K562 (cell line): ENCODE results near the gene HNRNPM. TPM values are rescaled to one million over a fixed set of nuclear protein-coding genes. Genes with fewer than 3 reads are reported as not detected.

ENCODE experiments used
- BCL6 ChIP-seq: fragments of 250-450 bp; sonication (Bioruptor Pico); IDR thresholded peaks from 2 replicates; pipeline ENCODE4 v1.4.0; 2020
- BRCA1 ChIP-seq, 2 experiments: fragments of 450-650 bp in 1 of 2; sonication (generic) in 1 of 2; formaldehyde crosslinking in 1 of 2; IDR thresholded peaks; 2 replicates each; pipeline versions ENCODE4 v1.5.0 to v1.6.1; 2017 to 2020; ENCODE audit warnings: mild to moderate bottlenecking in 1 of 2, missing genetic modification reagents in 1 of 2
- CCNT2 ChIP-seq: IDR thresholded peaks from 2 replicates; pipeline ENCODE4 v1.6.1; 2011; ENCODE audit warnings: borderline replicate concordance, low read depth, mild to moderate bottlenecking, moderate library complexity, mixed read lengths, low read length; ENCODE audit not compliant: insufficient read length; ENCODE audit errors: extremely low read depth
- CHD2 ChIP-seq: IDR thresholded peaks from 2 replicates; pipeline ENCODE4 v1.6.1; 2011; ENCODE audit warnings: low read depth, low read length
- CXXC5 ChIP-seq: fragments of 250-450 bp; sonication (Bioruptor Pico); IDR thresholded peaks from 2 replicates; pipeline ENCODE4 v1.8.0; 2022; ENCODE audit warnings: inconsistent platforms, mild to moderate bottlenecking, moderate library complexity
- ETV1 ChIP-seq: fragments of 450-650 bp; conservative IDR thresholded peaks from 2 replicates; pipeline ENCODE4 v1.6.1; 2016; ENCODE audit warnings: missing genetic modification characterization, control low read depth, low read depth, missing compliant biosample characterization
- FOXA3 ChIP-seq, 2 experiments: fragments of 450-650 bp in 1 of 2; sonication (generic) in 1 of 2; formaldehyde crosslinking; IDR thresholded peaks in 1 of 2; conservative IDR thresholded peaks in 1 of 2; 2 replicates each; pipeline versions ENCODE4 v1.4.0 to v1.8.0; 2020 to 2022; ENCODE audit warnings: mild to moderate bottlenecking in 2 of 2, missing genetic modification reagents in 1 of 2
- FOXK2 ChIP-seq, 2 experiments: fragments of 450-650 bp; IDR thresholded peaks in 1 of 2; conservative IDR thresholded peaks in 1 of 2; 2 replicates each; pipeline ENCODE4 v1.6.1; 2016; ENCODE audit warnings: low read depth in 2 of 2, mild to moderate bottlenecking in 1 of 2
- HNRNPUL1 ChIP-seq: fragments of 200-400 bp; formaldehyde crosslinking; IDR thresholded peaks from 2 replicates; pipeline ENCODE4 v1.6.1; 2017; ENCODE audit warnings: low read length
- MBD2 ChIP-seq: sonication (generic); IDR thresholded peaks from 2 replicates; pipeline ENCODE4 v1.6.1; 2016; ENCODE audit warnings: low read depth, borderline replicate concordance
- MCM3 ChIP-seq: fragments of 450-650 bp; IDR thresholded peaks from 2 replicates; pipeline ENCODE4 v1.6.1; 2016
- MED1 ChIP-seq: sonication (generic); formaldehyde crosslinking; IDR thresholded peaks from 2 replicates; pipeline ENCODE4 v1.8.1; 2023; ENCODE audit warnings: missing genetic modification reagents, borderline replicate concordance
- MEIS2 ChIP-seq: fragments of 450-650 bp; IDR thresholded peaks from 2 replicates; pipeline ENCODE4 v1.6.1; 2014; ENCODE audit warnings: mild to moderate bottlenecking; ENCODE audit not compliant: partially characterized antibody
- MYC ChIP-seq, 2 experiments: fragments of 250-450 bp in 1 of 2; sonication (Bioruptor Pico) in 1 of 2; IDR thresholded peaks; 2 replicates each; pipeline versions ENCODE4 v1.5.1 to v1.6.1; 2012 to 2021; ENCODE audit warnings: low read depth in 2 of 2, borderline replicate concordance in 1 of 2, improper control_type of control experiment in 1 of 2, low read length in 1 of 2, mild to moderate bottlenecking in 1 of 2, moderate library complexity in 1 of 2
- NONO ChIP-seq, 2 experiments: fragments of 200-400 bp in 1 of 2; fragments of 450-650 bp in 1 of 2; formaldehyde crosslinking in 1 of 2; IDR thresholded peaks; 2 replicates each; pipeline ENCODE4 v1.6.1; 2017; ENCODE audit warnings: low read depth in 2 of 2, mild to moderate bottlenecking in 2 of 2, moderate library complexity in 2 of 2, low read length in 1 of 2
- NUFIP1 ChIP-seq: fragments of 450-650 bp; IDR thresholded peaks from 2 replicates; pipeline ENCODE4 v1.6.1; 2018; ENCODE audit not compliant: partially characterized antibody
- OTX1 ChIP-seq: fragments of 450-650 bp; formaldehyde crosslinking; IDR thresholded peaks from 2 replicates; pipeline ENCODE4 v1.4.0; 2022; ENCODE audit warnings: mild to moderate bottlenecking
- PHF21A ChIP-seq: fragments of 450-650 bp; IDR thresholded peaks from 2 replicates; pipeline ENCODE4 v1.6.1; 2017; ENCODE audit warnings: low read depth, borderline replicate concordance
- RBM15 ChIP-seq: fragments of 200-400 bp; formaldehyde crosslinking; IDR thresholded peaks from 2 replicates; pipeline ENCODE4 v1.6.1; 2018; ENCODE audit warnings: mild to moderate bottlenecking, low read length, moderate library complexity; ENCODE audit not compliant: insufficient read depth
- SMARCE1 ChIP-seq: fragments of 450-650 bp; IDR thresholded peaks from 2 replicates; pipeline ENCODE4 v1.7.1; 2016; ENCODE audit warnings: mild to moderate bottlenecking
- STAT5A ChIP-seq: IDR thresholded peaks from 2 replicates; pipeline ENCODE4 v1.6.1; 2012; ENCODE audit warnings: low read length, inconsistent platforms, borderline replicate concordance
- ZNF445 ChIP-seq: fragments of 250-450 bp; sonication (Bioruptor Pico); IDR thresholded peaks from 2 replicates; pipeline ENCODE4 v1.4.0; 2020; ENCODE audit warnings: low read depth, mild to moderate bottlenecking, moderate library complexity
- polyA plus RNA-seq, 8 experiments: library from polyadenylated mRNA; depleted of rRNA in 4 of 8; stranded (reverse) in 5 of 8; unstranded in 3 of 8; fragments of >200 nt; fragmentation: Nextera tagmentation in 2 of 8; fragmentation: Illumina TruSeq in 1 of 8; extraction: Ambion mirVana in 2 of 8; extraction: Trizol in 1 of 8; gene quantifications; 2 replicates each; pipeline versions ENCODE4 v1.2.1 to v1.2.3, GENCODE V29; 2011 to 2014; ENCODE audit warnings: inconsistent platforms in 1 of 8, missing spikeins in 1 of 8
- total RNA-seq, 7 experiments: library from RNA; depleted of rRNA in 6 of 7; stranded (reverse); fragments of >200 nt in 6 of 7; fragmentation: Illumina TruSeq in 2 of 7; extraction: Trizol in 2 of 7; gene quantifications; 2 replicates each; pipeline versions ENCODE4 v1.2.1 to v1.2.3, GENCODE V29; 2011 to 2021; ENCODE audit warnings: low replicate concordance in 1 of 7
- TF ChIP-seq, protein P1 (sequence below): sonication (generic); formaldehyde crosslinking; IDR thresholded peaks from 2 replicates; pipeline ENCODE4 v1.8.0; 2022; ENCODE audit warnings: missing genetic modification reagents, mild to moderate bottlenecking, moderate library complexity, borderline replicate concordance
- TF ChIP-seq, protein P2 (sequence below), 2 experiments: fragments of 150-350 bp in 1 of 2; IDR thresholded peaks; 2 replicates each; pipeline ENCODE4 v1.6.1; 2012 to 2016; ENCODE audit warnings: low read depth in 2 of 2, low read length in 2 of 2, mild to moderate bottlenecking in 1 of 2, moderate library complexity in 1 of 2

Gene HNRNPM
- total and polyA plus RNA-seq, 9 of the 15 experiments (the other 6 are each of a cell fraction or from before 2014, with no cell fraction given) = 11.1 to 340 (median 195) TPM

DNA sequence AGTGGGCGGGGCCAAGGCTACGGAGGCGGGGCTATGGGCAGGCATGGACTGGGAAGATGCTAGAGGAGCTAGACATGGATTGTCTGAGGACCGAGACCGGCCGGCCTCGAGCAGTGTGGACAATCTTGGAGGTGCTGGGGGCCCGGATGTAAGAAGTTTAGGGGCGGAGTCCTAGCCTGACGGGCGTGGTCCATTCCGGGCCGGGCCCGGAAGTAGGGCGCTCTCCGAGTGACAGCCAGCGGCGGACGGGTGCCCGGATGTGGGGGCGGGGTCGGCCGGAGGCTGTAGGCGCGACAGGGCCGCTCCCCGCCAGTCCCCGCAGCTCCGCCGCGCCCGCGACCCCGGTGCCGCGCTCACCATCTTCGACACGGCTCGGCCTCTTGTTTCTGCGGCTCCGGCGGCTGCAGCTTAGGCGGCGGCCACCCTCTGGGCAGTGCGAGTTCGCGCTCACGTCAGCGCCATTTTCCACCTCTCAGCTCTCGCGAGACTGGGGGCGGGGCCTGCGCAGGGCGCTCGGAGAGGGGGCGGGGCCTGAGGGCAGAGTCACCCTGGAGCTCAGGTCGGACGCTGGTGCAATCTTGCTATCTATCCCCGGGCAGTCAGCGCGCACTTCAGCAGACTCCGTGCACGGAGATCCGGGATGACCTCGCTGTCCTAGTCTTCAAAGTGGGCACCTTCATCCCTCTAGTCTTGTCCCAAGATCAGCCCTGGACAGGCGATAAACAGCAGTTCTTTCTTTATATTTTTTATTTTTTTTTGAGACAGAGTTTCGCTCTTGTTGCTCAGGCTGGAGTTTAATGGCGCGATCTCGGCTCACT, 69.1 kb downstream of the HNRNPM start, which contains the start of gene ZNF414 (continued):
- TF ChIP-seq ETV1 (tag) (peak; percentile 81), BRCA1 (IDR thresholded peaks at IDR 0.05) (no peak), BRCA1 (CRISPR knock-in tag; IDR thresholded peaks at IDR 0.05) (no peak), MBD2 (peak; percentile 53; the same call in 1 of the 2 replicates), HNRNPUL1 (no peak), NONO (IDR thresholded peaks at IDR 0.05; ENCODE audit: low read depth in 2 of 2, low read length in 1 of 2) (peak in 1 of 2 experiments; percentile 45; a peak in 2 of 4 replicates), CCNT2 (peak; percentile 80), FOXA3 (CRISPR knock-in tag; conservative IDR thresholded peaks at IDR 0.05 in 1 of 2, IDR thresholded peaks at IDR 0.05 in 1 of 2) (no peak), SMARCE1 (peak; percentile 66), CXXC5 (CRISPR knock-in tag) (peak; percentile 90), FOXK2 (conservative IDR thresholded peaks at IDR 0.05 in 1 of 2, IDR thresholded peaks at IDR 0.05 in 1 of 2; ENCODE audit: low read depth in 2 of 2) (peak; percentile 69 to 85), MED1 (CRISPR knock-in tag) (no peak), STAT5A (no peak), PHF21A (no peak), BCL6 (CRISPR knock-in tag) (no peak), MEIS2 (peak; percentile 57), MCM3 (no peak), MYC (IDR thresholded peaks at IDR 0.05; ENCODE audit: low read depth, low read length) (peak; percentile 41; the same call in 1 of the 2 replicates), MYC (CRISPR knock-in tag; IDR thresholded peaks at IDR 0.05; ENCODE audit: borderline replicate concordance, low read depth) (0 out of 2 replicates have a peak, but pooled peaks have one; percentile 36), CHD2 (peak; percentile 98), ZNF445 (CRISPR knock-in tag) (no peak), RBM15 (no peak), OTX1 (CRISPR knock-in tag) (no peak), NUFIP1 (no peak)
- TF ChIP-seq, protein P1, sequence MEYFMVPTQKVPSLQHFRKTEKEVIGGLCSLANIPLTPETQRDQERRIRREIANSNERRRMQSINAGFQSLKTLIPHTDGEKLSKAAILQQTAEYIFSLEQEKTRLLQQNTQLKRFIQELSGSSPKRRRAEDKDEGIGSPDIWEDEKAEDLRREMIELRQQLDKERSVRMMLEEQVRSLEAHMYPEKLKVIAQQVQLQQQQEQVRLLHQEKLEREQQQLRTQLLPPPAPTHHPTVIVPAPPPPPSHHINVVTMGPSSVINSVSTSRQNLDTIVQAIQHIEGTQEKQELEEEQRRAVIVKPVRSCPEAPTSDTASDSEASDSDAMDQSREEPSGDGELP (CRISPR knock-in tag) = peak; percentile 38
- TF ChIP-seq, protein P2, sequence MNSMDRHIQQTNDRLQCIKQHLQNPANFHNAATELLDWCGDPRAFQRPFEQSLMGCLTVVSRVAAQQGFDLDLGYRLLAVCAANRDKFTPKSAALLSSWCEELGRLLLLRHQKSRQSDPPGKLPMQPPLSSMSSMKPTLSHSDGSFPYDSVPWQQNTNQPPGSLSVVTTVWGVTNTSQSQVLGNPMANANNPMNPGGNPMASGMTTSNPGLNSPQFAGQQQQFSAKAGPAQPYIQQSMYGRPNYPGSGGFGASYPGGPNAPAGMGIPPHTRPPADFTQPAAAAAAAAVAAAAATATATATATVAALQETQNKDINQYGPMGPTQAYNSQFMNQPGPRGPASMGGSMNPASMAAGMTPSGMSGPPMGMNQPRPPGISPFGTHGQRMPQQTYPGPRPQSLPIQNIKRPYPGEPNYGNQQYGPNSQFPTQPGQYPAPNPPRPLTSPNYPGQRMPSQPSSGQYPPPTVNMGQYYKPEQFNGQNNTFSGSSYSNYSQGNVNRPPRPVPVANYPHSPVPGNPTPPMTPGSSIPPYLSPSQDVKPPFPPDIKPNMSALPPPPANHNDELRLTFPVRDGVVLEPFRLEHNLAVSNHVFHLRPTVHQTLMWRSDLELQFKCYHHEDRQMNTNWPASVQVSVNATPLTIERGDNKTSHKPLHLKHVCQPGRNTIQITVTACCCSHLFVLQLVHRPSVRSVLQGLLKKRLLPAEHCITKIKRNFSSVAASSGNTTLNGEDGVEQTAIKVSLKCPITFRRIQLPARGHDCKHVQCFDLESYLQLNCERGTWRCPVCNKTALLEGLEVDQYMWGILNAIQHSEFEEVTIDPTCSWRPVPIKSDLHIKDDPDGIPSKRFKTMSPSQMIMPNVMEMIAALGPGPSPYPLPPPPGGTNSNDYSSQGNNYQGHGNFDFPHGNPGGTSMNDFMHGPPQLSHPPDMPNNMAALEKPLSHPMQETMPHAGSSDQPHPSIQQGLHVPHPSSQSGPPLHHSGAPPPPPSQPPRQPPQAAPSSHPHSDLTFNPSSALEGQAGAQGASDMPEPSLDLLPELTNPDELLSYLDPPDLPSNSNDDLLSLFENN (IDR thresholded peaks at IDR 0.05; ENCODE audit: low read depth in 2 of 2, low read length in 2 of 2) = peak in 1 of 2 experiments; percentile 86; a peak in 3 of 4 replicates
